Parathyroid adenoma (tissue), 2 donors: ENCODE results near the gene TLE6.
A peak's percentile ranks its signal among the peaks of the same experiment; 100 is the strongest.

Experiments
- H2AFZ ChIP-seq: fragments of 300-600 bp; sonication (generic); one replicate; pipeline ENCODE4 v1.7.0; 2017; ENCODE audit warnings: antibody characterized with exemption, mild to moderate bottlenecking
- H3K27ac ChIP-seq: fragments of 300-600 bp; sonication (generic); one replicate; pipeline ENCODE4 v1.7.0; 2017
- H3K27me3 ChIP-seq: fragments of 300-600 bp; sonication (generic); one replicate; pipeline ENCODE4 v1.7.0; 2017; ENCODE audit warnings: low read length; ENCODE audit not compliant: control insufficient read depth, insufficient read depth
- H3K36me3 ChIP-seq: fragments of 300-600 bp; sonication (generic); one replicate; pipeline ENCODE4 v1.7.0; 2017; ENCODE audit warnings: low read length; ENCODE audit not compliant: control insufficient read depth, insufficient read depth
- H3K4me1 ChIP-seq: fragments of 300-600 bp; sonication (generic); one replicate; pipeline ENCODE4 v1.7.0; 2017; ENCODE audit warnings: control low read depth
- H3K4me2 ChIP-seq: fragments of 300-600 bp; sonication (generic); one replicate; pipeline ENCODE4 v1.7.0; 2017; ENCODE audit warnings: low read length
- H3K4me3 ChIP-seq: fragments of 300-600 bp; sonication (generic); one replicate; pipeline ENCODE4 v1.7.0; 2017; ENCODE audit warnings: low read depth, low read length
- H3K79me2 ChIP-seq: fragments of 300-600 bp; sonication (generic); one replicate; pipeline ENCODE4 v1.7.0; 2017; ENCODE audit warnings: control low read depth
- H3K9ac ChIP-seq: fragments of 300-600 bp; sonication (generic); one replicate; pipeline ENCODE4 v1.7.0; 2017; ENCODE audit warnings: mild to moderate bottlenecking
- H3K9me3 ChIP-seq: fragments of 300-600 bp; sonication (generic); one replicate; pipeline ENCODE4 v1.7.0; 2017; ENCODE audit warnings: low read length; ENCODE audit not compliant: control insufficient read depth
- CTCF ChIP-seq: fragments of 300-600 bp; sonication (generic); IDR thresholded peaks from one replicate; pipeline ENCODE4 v1.7.0; 2017; ENCODE audit warnings: antibody characterized with exemption, mild to moderate bottlenecking
- donor health status: primary hyperparathyroidism.

Gene TLE6

GRCh38 chr19:3038214-3038613 is 60.9 kb downstream of the TLE6 start:
- peaks cover 17% of the 10 kb centered on the region for H3K4me1 ChIP-seq

GRCh38 chr19:3039125-3039524 is 61.8 kb downstream of the TLE6 start:
- no peaks in the 10 kb centered on the region for H3K36me3 ChIP-seq
- H3K27ac ChIP-seq, result no peak overlapping the region
- no peak overlapping the region for H3K9ac ChIP-seq
- no peaks in the 10 kb centered on the region for H3K9me3 ChIP-seq
- peaks cover 17% of the 10 kb centered on the region for H3K4me1 ChIP-seq
- no peak overlapping the region for H2AFZ ChIP-seq
- no peak overlapping the region for H3K4me3 ChIP-seq
- no peak for TF ChIP-seq CTCF
- H3K79me2 ChIP-seq, result no peaks in the 10 kb centered on the region
- no peak overlapping the region for H3K4me2 ChIP-seq
- no peaks in the 10 kb centered on the region for H3K27me3 ChIP-seq

More at GRCh38 chr19:3038214-3038613, 60.9 kb downstream of the TLE6 start:
- TF ChIP-seq CTCF, result no peak
- Histone ChIP-seq H3K27ac (no peak overlapping the region), H3K27me3 (no peaks in the 10 kb centered on the region), H3K36me3 (no peaks in the 10 kb centered on the region), H3K4me3 (no peak overlapping the region), H3K79me2 (no peaks in the 10 kb centered on the region), H3K9ac (no peak overlapping the region), H3K4me2 (no peak overlapping the region), H3K9me3 (no peaks in the 10 kb centered on the region), H2AFZ (no peak overlapping the region)

GRCh38 chr19:3039641-3040077 is 62.3 kb downstream of the TLE6 start:
- Histone ChIP-seq H3K4me3 (no peak overlapping the region), H2AFZ (no peak overlapping the region), H3K4me1 (peaks cover 11% of the 10 kb centered on the region), H3K36me3 (no peaks in the 10 kb centered on the region), H3K4me2 (no peak overlapping the region), H3K27me3 (no peaks in the 10 kb centered on the region), H3K79me2 (no peaks in the 10 kb centered on the region), H3K27ac (no peak overlapping the region), H3K9ac (no peak overlapping the region), H3K9me3 (no peaks in the 10 kb centered on the region)
- TF ChIP-seq CTCF, result no peak

- H3K27me3 ChIP-seq, result no peaks in the 10 kb centered on the region
- H3K79me2 ChIP-seq, result no peaks in the 10 kb centered on the region
- H3K4me3 ChIP-seq, result no peak overlapping the region
- no peak overlapping the region for H3K27ac ChIP-seq
- no peak for TF ChIP-seq CTCF
- H3K4me2 ChIP-seq, result no peak overlapping the region
- H3K4me1 ChIP-seq, result peaks cover 3% of the 10 kb centered on the region
- no peak overlapping the region for H3K9ac ChIP-seq
- H3K36me3 ChIP-seq, result no peaks in the 10 kb centered on the region
- peak overlapping the region; percentile 33 for H2AFZ ChIP-seq
- no peaks in the 10 kb centered on the region for H3K9me3 ChIP-seq
These were observed 64.0 kb downstream of the TLE6 start for GRCh38 chr19:3041327-3041726.
